ENCODE data around the gene SCYL3.
A peak's percentile ranks its signal among the peaks of the same experiment; 100 is the strongest.
"Not testable (repeated sequence)": the region's sequence is repeated elsewhere in the genome, so short reads cannot be mapped to it uniquely, and the experiment has no call there.

Gene SCYL3

GRCh38 chr1:169893645-169894423 is at the start of gene SCYL3:
Gene SCYL3, minus strand, starts transcription at chr1:169893896. Its CDS starts 5,056 bp downstream, at chr1:169888840.
- peak; percentile 98 for DNase-seq

- peak; percentile 34 for DNase-seq
Measured at GRCh38 chr1:169941982-169942830, 48.5 kb upstream of the SCYL3 start.

- peak; percentile 63 for DNase-seq
Measured at GRCh38 chr1:169933984-169934725, 40.5 kb upstream of the SCYL3 start.

GRCh38 chr1:169931795-169932231 is 38.1 kb upstream of the SCYL3 start:
- DNase-seq: no peak

GRCh38 chr1:169929210-169929526 is 35.5 kb upstream of the SCYL3 start:
- DNase-seq: no peak

- DNase-seq: peak; percentile 63
Measured at GRCh38 chr1:169928438-169929209, 34.9 kb upstream of the SCYL3 start.

- no peak for DNase-seq
Measured at GRCh38 chr1:169925505-169926482, 32.1 kb upstream of the SCYL3 start.

GRCh38 chr1:169924829-169925228 is 31.1 kb upstream of the SCYL3 start:
- DNase-seq: no peak

GRCh38 chr1:169924063-169924462 is 30.4 kb upstream of the SCYL3 start:
- no peak for DNase-seq

- DNase-seq: no peak
Measured at GRCh38 chr1:169921080-169921479, 27.4 kb upstream of the SCYL3 start.

- DNase-seq: no peak
Measured at GRCh38 chr1:169918927-169919326, 25.2 kb upstream of the SCYL3 start.

GRCh38 chr1:169918220-169918619 is 24.5 kb upstream of the SCYL3 start:
- DNase-seq: not testable (repeated sequence)

- peak; percentile 61 for DNase-seq
Measured at GRCh38 chr1:169915150-169915549, 21.5 kb upstream of the SCYL3 start.

- no peak for DNase-seq
Measured at GRCh38 chr1:169914531-169914930, 20.8 kb upstream of the SCYL3 start.

GRCh38 chr1:169909499-169909898 is 15.8 kb upstream of the SCYL3 start:
- DNase-seq: no peak

GRCh38 chr1:169906938-169907337 is 13.2 kb upstream of the SCYL3 start:
- DNase-seq: no peak

- no peak for DNase-seq
Measured at GRCh38 chr1:169904834-169905233, 11.1 kb upstream of the SCYL3 start.

GRCh38 chr1:169902751-169903150 is 9.1 kb upstream of the SCYL3 start:
- no peak for DNase-seq

GRCh38 chr1:169901115-169901514 is 7.4 kb upstream of the SCYL3 start:
- no peak for DNase-seq

- DNase-seq: no peak
Measured at GRCh38 chr1:169900571-169900970, 6.9 kb upstream of the SCYL3 start.

- DNase-seq: no peak
Measured at GRCh38 chr1:169899519-169900217, 6.0 kb upstream of the SCYL3 start.
